NCI-H1092 (cell line): ENCODE data around the gene CTTNBP2.

Source experiments
- DNase-seq: peaks from one replicate; lab custom pipeline; 2025; lab: John Stamatoyannopoulos, UW

Gene CTTNBP2

DNA sequence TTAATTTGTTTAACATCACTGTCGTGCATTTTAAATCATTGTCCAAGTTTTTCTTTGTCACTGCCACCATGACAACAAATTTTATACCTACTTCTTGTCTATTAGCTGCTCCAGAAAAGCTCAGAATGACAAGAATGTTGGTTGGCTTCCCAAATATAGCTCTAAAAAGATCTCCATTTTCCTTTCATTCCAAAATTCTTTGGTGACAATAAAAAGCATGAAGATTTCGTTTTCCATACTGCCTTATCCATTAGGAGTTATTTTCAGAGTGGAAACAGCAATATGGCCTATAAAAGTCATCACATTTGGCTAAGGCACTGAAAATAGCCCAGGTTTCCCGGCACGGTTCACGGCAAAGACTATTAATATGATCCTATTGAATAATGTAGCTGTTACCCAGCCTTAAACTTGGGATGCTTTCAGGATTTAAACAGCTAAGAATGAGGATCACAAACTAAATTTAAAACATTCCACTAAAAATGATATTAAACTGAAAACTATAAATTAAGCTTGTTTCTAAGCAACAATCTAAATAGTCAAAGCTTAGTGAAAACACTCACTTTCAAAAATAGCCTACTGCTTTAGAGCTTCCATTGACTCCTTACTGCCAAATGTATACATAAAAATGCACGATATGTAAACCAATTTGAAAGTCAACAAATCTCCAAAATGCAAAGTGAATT lies 2.7 kb downstream of the CTTNBP2 start:
- no peak for DNase-seq

DNA sequence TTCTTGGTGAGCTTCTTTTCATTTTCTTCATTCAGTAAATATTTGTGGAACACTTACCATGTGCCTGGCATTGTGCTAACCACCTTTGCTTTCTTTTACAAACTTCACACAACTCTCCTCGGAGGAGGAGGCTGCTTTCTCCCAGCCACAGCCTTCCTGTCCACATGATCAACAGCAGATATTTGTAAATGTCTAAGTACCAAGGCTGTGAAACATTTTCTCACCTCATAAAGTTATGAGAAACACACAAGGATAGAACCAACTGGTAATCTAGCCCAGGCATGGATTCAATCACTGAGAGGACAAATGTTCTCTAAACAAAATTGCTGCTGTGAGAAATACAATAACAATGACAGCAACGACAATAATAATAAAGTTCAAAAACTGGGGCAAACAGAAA lies 3.9 kb downstream of the CTTNBP2 start:
- no peak for DNase-seq

DNA sequence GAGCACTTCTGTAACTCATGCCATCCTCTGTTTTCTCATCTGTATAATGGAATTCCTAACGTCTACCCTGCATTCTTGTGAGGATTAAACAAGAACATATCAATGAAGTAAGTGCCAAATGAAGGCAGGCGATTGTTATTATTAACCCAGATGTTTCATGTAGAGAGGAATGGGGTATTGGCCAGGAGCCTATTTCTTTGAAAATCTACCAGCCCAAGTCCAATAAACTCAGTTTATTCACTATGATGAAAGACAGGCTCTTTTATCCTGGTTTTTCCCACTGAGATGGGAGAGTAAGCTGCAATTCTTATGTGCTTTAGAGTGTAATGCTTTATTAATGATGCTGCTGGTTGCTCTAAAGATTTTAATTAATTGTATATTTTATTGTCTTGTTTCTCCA lies 9.6 kb downstream of the CTTNBP2 start:
- DNase-seq = no peak

DNA sequence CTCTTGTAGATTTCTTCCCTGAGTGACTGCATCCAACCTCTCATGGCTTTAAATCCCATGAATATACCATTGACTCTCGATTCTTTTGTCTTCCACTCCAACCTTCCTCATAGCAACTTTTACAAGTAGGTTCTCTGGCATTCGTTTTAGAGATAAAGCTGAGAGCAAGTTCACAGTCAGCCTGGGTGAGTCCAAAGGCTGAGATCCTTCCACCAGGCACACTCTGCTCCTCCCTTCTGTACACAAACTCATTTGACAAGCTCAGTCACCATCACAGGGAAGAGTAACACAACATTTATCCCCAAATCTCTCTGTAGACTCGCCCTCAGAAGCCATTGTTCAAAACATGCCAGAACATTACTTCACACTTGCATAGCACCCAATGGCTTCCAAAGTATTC lies 10.9 kb downstream of the CTTNBP2 start:
- DNase-seq = no peak

DNA sequence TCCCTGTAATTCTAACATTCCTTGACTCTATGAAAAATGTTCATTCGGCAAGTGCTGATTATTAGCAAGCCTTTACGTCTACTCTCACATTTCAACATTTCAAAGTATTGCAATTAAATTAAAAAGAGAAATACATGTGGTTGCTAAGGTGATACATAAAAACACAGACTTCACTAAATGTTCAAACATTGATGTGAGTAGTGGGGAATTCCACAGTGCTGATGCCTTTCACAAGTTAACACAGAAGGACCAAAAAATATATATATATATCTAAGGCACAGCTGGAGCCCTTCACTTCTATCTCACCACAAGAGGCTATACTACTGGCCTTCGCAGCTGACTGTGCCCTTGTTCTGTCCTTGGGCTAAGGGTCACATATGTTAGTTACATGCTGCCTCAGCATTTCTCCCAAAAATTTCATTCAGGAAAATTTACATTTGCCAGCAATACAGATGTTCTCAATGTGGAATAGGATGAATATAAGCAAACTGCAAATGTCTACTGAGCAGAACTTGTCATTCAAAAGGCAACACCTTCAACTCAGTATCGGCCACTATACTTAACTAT lies 13.9 kb downstream of the CTTNBP2 start:
- DNase-seq = no peak

DNA sequence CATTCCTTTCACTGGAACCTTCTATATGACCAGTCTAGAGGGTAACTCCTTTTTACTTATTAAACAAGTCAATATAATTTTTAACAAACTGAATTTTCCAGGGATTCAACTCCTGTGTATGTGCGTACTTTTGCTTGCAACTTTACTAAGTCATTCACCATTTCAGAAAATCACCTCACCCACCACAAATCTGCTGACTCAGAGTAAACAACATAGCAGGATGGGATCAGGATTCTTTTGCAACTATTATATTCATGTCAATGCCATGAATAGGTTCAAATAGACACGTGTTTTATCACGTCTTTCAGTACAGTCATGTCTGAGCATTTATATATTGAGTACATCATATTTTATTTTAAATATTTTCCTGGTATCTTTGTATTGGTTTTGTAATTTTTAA lies 14.5 kb downstream of the CTTNBP2 start:
- no peak for DNase-seq

DNA sequence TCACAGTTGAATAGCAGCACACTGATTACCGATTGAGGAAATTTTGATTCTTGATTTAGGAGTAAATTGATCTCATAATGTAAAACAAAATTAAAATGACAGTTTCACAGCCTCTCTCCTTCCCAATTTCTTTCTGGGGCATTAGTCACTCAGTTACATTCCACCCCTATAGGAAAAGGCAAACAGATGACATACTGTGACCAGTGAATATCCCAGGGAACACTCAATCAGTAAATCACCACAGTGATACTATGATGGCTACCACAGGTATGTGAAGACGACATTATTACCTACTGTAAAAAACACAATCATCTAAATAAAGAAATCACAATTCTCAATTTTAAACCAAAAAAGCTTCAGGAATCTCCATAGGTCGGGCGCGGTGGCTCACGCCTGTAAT lies 15.5 kb downstream of the CTTNBP2 start:
- DNase-seq = no peak

DNA sequence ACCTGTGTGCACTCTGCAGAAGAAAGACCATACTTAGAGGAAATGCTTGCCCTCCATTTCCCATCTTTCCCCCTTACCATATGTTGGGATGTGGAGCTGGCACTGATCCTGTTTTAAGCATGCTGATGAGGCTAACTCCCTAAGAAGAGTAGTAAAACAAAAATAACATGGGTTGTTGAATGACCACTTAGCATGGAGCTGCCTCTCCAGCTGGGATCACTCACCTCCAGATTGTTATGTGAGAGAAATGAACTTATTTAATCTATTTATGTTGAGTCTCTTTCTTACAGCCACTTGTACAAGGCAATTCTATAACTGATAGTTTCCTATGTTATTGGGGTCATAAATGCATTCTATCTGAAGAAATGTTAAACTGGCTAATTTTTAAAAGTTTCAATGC lies 17.0 kb downstream of the CTTNBP2 start:
- no peak for DNase-seq

DNA sequence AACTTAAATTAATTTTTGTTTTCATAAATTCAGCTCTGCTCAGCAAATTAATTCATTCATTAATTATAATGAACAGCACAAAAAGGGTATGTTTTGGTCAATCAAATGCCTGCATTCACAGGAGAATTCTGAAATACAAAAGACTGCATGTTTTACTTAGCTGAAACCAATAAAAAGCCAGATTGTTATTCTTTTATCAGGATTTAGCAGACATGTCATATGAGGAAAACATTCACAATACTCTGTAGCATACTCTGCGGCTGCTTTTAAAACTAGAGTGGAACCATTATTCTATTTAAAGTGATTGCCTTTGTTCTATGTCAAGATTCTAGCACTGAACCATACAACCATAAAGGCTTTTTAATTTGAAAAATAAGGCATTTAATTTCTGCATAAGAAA lies 19.1 kb downstream of the CTTNBP2 start:
- no peak for DNase-seq

DNA sequence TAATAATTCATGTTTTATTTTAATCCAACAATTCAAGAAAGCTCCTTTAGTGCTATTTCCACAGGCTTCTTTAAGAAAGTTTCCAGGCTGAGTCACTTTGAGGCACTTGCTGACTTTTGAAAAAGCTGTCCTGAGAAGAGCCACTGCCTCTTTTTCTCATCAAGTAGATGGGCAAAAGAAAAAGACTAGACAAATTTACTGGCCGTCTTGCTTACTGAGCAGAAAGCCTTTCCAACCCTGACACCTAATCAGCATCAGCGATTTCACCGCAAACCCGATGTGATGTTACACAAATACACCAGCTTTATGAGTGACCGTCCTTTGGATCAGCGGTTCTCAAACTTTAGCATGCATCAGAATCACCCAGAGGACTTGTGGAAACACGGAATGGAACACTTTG lies 24.3 kb downstream of the CTTNBP2 start:
- no peak for DNase-seq

DNA sequence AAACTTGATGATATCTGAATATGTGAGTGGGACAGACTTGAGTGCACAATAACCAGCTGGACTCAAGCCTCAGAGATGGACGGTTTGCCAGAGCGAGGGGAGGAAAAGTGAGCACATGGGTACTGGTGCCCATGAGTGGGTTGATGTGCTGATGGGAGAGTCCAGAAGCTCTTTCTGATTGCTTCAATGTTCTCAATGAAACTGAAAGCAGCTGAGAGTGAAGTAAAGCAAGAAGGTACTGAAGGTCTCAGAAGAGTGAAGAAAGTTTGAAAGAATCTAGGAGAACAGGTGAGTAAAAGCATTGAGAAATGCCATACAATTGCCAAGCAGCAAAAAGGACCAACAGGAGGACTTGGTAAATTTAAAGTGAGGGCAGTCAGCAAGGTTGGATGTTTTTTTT lies 28.6 kb downstream of the CTTNBP2 start:
- no peak for DNase-seq

DNA sequence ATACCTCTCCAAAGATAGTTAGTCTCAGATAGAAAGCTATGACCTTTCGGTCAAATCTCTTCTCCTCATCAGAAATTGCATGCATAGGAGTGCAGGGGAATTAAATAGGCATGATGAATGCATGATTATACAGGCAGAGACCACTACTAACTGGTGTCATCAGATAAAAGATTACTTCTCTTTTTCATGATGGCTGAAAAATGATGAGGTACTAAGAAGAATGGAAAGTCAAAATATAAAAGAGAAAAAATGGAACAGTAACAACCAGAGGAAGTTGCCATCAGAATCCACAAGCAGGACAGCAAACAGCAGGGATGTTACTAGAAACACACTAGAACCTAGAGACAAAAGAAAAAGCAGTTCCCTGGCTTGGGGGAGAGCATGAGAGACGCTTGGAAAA lies 31.6 kb downstream of the CTTNBP2 start:
- no peak for DNase-seq

DNA sequence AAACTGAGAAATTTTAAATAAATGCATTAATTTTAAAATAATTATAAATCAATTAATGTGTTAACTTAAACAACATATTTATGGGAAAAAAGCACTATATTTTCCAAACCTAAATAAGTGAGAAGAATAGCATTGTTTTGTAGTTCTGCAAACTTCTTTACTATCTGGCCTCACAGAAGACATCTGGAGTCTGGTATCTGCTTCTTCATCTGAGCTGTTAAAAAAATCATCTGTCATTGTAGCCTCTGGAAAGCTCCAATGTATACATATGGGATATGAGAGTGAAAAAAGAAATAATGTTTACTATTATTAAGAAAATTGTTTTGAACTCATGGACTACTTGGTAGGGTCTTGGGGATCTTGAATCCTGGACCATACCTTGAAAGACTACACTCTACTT lies 32.2 kb downstream of the CTTNBP2 start:
- no peak for DNase-seq

DNA sequence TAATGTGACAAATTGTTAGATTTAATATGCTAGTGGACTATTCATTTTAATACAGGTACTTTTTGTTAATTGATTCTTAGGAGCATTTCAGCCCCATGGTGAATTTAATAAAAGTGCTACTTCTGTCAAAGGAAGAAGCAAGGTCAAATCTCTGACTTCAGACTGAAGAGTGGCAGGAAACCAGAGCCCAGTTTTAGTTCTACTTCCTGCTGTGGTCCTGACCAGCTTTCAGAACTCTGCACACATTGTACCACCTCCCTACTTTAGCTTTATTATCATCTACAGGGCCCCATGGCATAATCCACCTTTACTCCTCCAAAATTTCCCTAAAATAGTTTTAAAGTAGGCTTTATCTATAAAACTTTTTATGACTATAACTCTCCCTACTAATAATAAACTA lies 33.7 kb downstream of the CTTNBP2 start:
- DNase-seq = no peak

DNA sequence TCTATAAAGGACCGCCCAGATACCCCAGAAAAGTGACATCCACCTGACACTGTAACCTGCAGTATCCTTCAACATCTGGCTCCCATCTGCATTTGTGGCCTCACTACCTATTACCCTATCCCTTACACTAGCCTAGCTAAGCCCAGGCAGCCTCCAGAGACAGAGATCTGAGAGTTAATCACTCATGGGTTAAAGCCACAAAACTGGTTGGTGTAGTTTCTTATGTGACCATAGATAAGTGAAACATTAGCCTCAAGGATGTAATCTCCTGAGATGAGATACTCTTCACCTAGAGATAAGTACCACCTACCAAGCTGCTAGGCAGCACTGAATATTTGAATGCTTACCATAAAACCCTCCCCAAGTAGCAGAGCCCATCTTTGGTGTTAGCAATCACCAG lies 35.4 kb downstream of the CTTNBP2 start:
- no peak for DNase-seq

DNA sequence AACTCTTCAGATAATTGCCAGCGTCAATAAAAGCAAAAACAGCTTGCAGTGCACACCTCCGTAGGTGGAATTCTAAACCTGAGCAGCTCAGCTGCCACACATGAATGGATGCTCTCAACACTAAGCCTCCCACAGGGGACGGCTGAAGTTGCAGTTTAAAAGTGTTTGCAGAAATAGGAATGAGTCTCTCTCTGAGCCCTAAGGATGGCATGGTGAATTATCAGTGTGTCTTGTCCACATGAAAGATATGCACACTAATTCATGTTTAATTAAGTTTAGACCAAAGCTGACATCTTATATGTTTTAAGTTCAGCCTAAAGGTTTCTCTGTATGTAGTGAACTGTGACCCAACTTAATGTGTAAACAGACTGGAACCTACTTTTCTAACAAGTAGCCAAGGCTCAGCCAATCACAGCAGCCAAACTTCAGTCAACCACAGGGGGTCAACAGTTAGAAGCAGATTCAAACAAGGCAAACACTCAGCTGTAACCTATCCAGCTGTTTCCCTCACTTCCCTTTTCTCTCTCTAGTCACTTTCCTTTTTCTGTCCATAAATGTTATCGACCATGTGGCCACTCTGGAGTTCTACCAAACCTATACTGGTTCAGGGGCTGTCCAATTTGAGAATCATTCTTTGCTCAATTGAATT lies 38.1 kb downstream of the CTTNBP2 start:
- DNase-seq = peak; percentile 43

DNA sequence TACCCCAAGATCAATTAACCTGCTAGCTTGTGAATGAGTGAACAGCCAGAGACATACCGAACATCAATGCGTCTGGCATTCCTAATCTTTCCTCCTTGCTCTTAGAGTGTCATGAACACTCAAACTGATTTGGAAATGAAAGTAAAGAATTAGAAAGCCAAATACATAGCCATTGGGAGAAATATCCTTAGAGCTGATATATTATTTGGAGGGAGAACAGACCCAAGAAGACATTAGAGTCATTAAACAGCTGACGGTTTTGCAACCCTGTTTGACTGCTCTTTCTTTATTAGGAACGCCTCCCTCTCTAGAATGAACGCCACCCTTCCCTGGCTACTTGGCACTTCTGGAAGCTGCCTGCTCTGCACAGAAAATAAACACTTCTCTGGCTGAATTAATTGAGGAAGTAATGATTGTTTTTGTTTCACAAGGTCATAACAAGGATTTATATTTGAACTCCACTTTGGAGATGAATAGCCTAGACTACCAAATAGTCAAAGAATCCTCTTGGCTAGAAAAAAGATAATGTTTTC lies 42.8 kb downstream of the CTTNBP2 start:
- no peak for DNase-seq

DNA sequence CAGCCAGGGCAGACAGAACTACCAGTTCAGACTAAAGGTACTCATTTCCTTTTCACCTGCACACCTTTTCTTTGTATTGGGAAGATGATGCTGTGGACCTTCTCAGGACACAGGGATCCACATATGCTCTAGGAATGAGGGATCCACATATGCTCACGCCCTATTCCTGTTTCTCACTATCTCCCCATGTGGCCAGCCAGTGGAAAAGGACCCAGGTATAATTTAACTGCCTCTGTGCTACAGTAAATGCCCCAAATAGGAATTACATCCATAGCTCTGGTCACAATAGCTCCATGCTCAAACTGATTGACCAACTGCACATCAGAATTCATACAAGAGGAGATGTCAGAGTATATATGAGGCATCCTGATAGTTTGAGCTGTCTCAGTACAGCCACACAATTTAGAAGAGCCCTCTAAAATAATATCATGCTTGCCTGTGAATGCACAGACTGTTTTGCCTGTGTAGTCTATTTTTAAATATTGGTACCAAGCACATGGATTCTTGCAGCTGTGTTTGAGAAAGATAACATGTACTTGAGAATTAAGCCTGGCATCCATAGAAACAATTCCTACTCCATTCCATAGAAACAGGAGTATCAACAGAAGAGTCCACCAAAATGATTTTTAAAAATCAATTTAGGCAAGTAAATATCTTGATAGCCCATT lies 43.7 kb downstream of the CTTNBP2 start:
- DNase-seq = no peak

DNA sequence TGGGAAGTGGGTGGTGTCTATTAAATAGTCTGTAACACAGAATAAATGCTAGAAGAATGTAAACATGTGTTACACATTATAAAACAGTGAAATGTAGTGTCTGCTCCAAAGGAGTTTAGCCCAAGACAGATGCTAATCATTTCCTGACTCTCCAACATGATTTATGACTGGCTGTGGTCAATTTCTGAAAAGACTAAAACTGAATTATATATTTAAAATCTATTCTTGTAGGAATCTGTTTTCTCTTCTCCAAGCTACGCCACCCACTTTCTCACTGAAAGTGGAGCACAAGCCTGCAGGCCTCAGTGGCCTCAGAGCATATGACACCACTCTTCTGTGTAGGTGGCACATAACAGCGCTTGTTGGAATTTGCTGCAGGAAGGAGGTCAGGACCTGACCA lies 44.4 kb downstream of the CTTNBP2 start:
- no peak for DNase-seq

DNA sequence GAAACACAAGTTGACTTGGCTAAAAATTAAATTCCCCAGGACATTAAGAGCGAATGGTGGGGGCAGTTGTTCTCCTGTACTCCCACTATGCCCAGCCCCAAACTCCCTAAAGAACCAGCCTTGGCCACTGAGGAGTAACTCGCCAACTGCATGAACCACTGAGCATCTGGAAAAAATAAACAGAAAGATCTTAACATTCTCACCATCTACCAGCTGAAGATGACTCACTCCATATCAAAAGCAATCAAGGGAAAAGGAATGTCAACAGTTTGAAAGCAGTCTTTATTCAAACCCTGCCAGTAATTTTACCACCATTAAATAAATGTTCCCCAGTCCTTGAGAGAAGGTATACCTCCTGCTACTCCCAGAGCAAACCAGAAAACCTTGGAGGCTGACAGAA lies 45.4 kb downstream of the CTTNBP2 start:
- DNase-seq = no peak

DNA sequence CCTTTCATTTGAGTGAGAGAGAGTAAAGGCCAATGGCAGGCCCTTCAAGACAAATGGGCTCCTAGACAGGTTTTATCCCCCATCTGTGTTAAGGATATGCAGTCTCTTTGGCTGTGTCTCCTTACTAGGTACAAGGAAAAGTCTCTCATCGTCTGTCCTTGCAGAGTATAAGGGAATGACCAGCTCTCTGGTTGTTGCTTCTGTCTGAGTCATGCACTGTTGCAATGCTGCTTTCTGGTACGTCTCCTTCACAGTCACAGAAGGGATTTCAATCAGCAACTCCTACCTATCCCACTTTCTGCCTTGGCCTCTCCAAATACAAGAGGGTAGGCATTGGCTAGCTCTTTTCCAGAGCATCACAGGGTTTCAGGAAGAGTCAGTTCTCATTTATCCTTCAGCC lies 48.1 kb downstream of the CTTNBP2 start:
- no peak for DNase-seq

DNA sequence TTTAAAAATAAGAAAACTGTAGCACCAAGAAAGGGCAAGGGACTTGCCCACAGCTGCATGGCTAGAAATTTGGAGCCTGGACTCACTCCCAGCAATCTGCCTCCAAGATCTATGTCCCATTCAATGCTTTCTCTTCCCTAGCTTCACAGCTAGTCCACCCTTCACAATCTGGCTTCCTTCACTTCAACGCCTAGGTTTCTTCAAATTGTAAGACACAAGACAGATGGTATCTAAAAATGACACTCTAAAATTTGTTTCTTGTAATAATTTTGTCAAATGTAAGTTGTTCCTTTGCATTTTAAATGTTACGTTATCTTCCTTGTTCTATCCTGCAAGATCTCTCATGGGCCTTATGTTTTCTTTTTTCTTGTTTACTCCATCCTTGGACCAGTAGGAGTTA lies 48.6 kb downstream of the CTTNBP2 start:
- DNase-seq = no peak

DNA sequence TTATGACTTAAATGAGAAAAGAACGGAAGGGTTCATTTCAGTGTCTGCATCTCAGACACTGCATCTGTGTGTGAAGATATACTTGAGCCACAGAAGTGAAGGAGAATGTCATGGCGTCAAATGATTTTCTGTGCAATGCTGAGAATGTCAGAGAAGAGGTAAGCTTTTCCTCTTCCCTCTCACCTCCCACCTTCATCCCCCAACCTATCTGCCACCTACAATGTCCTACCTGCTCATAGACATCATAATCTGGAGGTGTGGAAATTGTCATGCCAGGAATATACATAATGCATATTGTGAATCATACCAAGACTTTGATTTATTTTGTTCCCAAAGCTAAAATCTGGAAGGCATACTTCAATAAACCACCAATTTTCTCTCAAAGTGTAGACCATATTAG lies 53.7 kb downstream of the CTTNBP2 start:
- no peak for DNase-seq
